Loucy (cell line): ENCODE measurements around the gene PHACTR3.

Experiments
- CTCF ChIP-seq: fragments of 200-600 bp; sonication (generic); conservative IDR thresholded peaks from 2 replicates; pipeline ENCODE4 v1.5.1; 2014; ENCODE audit warnings: mild to moderate bottlenecking, antibody characterized with exemption, low read length
- EZH2phosphoT487 ChIP-seq: fragments of 200-600 bp; IDR thresholded peaks from 2 replicates; pipeline ENCODE4 v1.6.1; 2018; ENCODE audit warnings: antibody characterized with exemption, mild to moderate bottlenecking, moderate library complexity, borderline replicate concordance

GRCh38 chr20:59735486-59735885 is 131.1 kb downstream of the PHACTR3 start:
- no peak for TF ChIP-seq CTCF
- no peak for TF ChIP-seq EZH2phosphoT487
